ENCODE measurements around the gene LDAH. TPM values are rescaled to one million over a fixed set of nuclear protein-coding genes. Genes with fewer than 3 reads are reported as not detected.

LDAH gene
- total and polyA plus RNA-seq, 2 donors (not counting 3 experiments of a cell fraction or from before 2014, with no cell fraction given): 12.3 to 24.0 TPM

GRCh38 chr2:20664431-20665242 lies 158.3 kb downstream of the LDAH start:
- DNase-seq (ENCODE audit: low read depth, low spot score): no peak
- no peaks in the 10 kb centered on the region for H3K79me2 ChIP-seq (ENCODE audit: control insufficient read depth, insufficient read depth, low read length)
- H3K36me3 ChIP-seq (ENCODE audit: control insufficient read depth in 2 of 2, extremely low read depth in 1 of 2, insufficient read depth in 2 of 2, low read length in 2 of 2): no peaks in the 10 kb centered on the region
- ChIA-PET CTCF (interaction anchor here (1.1 to 6.0 kb wide), 4 partner anchors 12 to 296 kb away, joined by 3 to 531 read pairs (median 16); partner anchors contain the start of gene HS1BP3), POLR2A (no interaction called here)
- no peak overlapping the region for H3K9ac ChIP-seq (replicated peaks; ENCODE audit: extremely low read depth, insufficient read depth, low read length)
- TF ChIP-seq GATA2 (IDR thresholded peaks at IDR 0.05; ENCODE audit: insufficient read depth, insufficient read length, low read depth, low read length) (no peak), FOS (IDR thresholded peaks at IDR 0.05; ENCODE audit: borderline replicate concordance, insufficient read depth, low read length) (no peak), JUN (IDR thresholded peaks at IDR 0.05; ENCODE audit: borderline replicate concordance, insufficient read depth, insufficient read length, low read depth) (no peak), MAX (IDR thresholded peaks at IDR 0.05; ENCODE audit: insufficient read depth, insufficient read length) (no peak), EZH2 (IDR thresholded peaks at IDR 0.05; ENCODE audit: borderline replicate concordance, low read depth, low read length, severe bottlenecking) (no peak), POLR2A (IDR thresholded peaks at IDR 0.05; ENCODE audit: low read depth, low read length) (peak; percentile 43), CTCF (IDR thresholded peaks at IDR 0.05; ENCODE audit: extremely low read depth in 1 of 2, insufficient read depth in 1 of 2, low read depth in 1 of 2, low read length in 2 of 2) (no peak), MYC (IDR thresholded peaks at IDR 0.05; ENCODE audit: low read depth, low read length) (no peak), POLR2AphosphoS5 (IDR thresholded peaks at IDR 0.05; ENCODE audit: insufficient read depth, low read depth, low read length) (no peak)
- no peak overlapping the region for H3K4me3 ChIP-seq (replicated peaks in 1 of 3; ENCODE audit: insufficient read depth in 1 of 3, low read depth in 1 of 3, low read length in 3 of 3)
- H3K4me1 ChIP-seq (ENCODE audit: control insufficient read depth, extremely low read depth, insufficient read depth, low read length): peaks cover 16% of the 10 kb centered on the region
- no peaks in the 10 kb centered on the region for H3K9me3 ChIP-seq (replicated peaks; ENCODE audit: control insufficient read depth, insufficient read depth, low read length)
- H3K9me1 ChIP-seq (replicated peaks; ENCODE audit: control insufficient read depth, extremely low read depth, insufficient read depth, low read length): no peaks in the 10 kb centered on the region
- dilution Hi-C loops (cut with MboI; ENCODE audit: extremely low pct_ligation_motif_present, low sequenced_read_pairs) (no loop called here), intact Hi-C loops (cut with micrococcal nuclease) (loop anchor here (1.0 to 5.0 kb wide), 3 partner anchors 83 to 653 kb away; no protein-coding TSS in a partner anchor)
- no peak overlapping the region for H3K27ac ChIP-seq (ENCODE audit: insufficient read depth, low read depth, low read length)
- no peak overlapping the region for H3K4me2 ChIP-seq (ENCODE audit: insufficient read depth, low read length)
- no peak for FAIRE-seq
- H4K20me1 ChIP-seq (replicated peaks; ENCODE audit: control insufficient read depth, extremely low read depth, insufficient read depth, low read length): no peaks in the 10 kb centered on the region
- no TSS peak for BruUV-seq (replicated peaks)
- peaks cover 50 to 74% of the 10 kb centered on the region in 2 experiments for H3K27me3 ChIP-seq (ENCODE audit: control insufficient read depth in 2 of 2, insufficient read depth in 2 of 2, low read length in 2 of 2)
- H2AFZ ChIP-seq (ENCODE audit: low read depth, low read length): no peak overlapping the region

Data from endothelial cell of umbilical vein (primary cell).